GM19324 (cell line): ENCODE data around the gene KLF1.

ENCODE experiments used
- ATAC-seq: cut with Tn5 transposase; IDR thresholded peaks from one replicate; pipeline ENCODE4 v1.9.1; 2021; ENCODE audit warnings: mild to moderate bottlenecking, moderate library complexity; ENCODE audit not compliant: unreplicated experiment, low FRiP score

KLF1 gene

GRCh38 chr19:12838886-12839756 is 47.9 kb downstream of the KLF1 start:
- ATAC-seq = no peak

- ATAC-seq = no peak
Measured at GRCh38 chr19:12838182-12838885, 48.7 kb downstream of the KLF1 start, which contains the start of gene MAST1. MAST1 (plus strand) TSS chr19:12838515; CDS start chr19:12838573, 58 bp downstream.

GRCh38 chr19:12837225-12837624 is 49.8 kb downstream of the KLF1 start:
- ATAC-seq = no peak

- no peak for ATAC-seq
Measured at GRCh38 chr19:12836529-12836863, 50.5 kb downstream of the KLF1 start.

- ATAC-seq = no peak
Measured at GRCh38 chr19:12834976-12835757, 51.8 kb downstream of the KLF1 start.

GRCh38 chr19:12834566-12834943 is 52.4 kb downstream of the KLF1 start, which contains the start of gene RTBDN:
RTBDN (minus strand) TSS chr19:12834579; CDS start chr19:12829979, 4,600 bp downstream.
- ATAC-seq = no peak
